HG03039 (cell line): ENCODE data around the gene IGFBP2.
"Not testable (repeated sequence)": the region's sequence is repeated elsewhere in the genome, so short reads cannot be mapped to it uniquely, and the experiment has no call there.

Experiments used
- ATAC-seq: cut with Tn5 transposase; IDR thresholded peaks from one replicate; pipeline ENCODE4 v1.9.1; 2021; ENCODE audit warnings: mild to moderate bottlenecking, moderate library complexity; ENCODE audit not compliant: unreplicated experiment

The IGFBP2 gene, protein sequence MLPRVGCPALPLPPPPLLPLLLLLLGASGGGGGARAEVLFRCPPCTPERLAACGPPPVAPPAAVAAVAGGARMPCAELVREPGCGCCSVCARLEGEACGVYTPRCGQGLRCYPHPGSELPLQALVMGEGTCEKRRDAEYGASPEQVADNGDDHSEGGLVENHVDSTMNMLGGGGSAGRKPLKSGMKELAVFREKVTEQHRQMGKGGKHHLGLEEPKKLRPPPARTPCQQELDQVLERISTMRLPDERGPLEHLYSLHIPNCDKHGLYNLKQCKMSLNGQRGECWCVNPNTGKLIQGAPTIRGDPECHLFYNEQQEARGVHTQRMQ

DNA sequence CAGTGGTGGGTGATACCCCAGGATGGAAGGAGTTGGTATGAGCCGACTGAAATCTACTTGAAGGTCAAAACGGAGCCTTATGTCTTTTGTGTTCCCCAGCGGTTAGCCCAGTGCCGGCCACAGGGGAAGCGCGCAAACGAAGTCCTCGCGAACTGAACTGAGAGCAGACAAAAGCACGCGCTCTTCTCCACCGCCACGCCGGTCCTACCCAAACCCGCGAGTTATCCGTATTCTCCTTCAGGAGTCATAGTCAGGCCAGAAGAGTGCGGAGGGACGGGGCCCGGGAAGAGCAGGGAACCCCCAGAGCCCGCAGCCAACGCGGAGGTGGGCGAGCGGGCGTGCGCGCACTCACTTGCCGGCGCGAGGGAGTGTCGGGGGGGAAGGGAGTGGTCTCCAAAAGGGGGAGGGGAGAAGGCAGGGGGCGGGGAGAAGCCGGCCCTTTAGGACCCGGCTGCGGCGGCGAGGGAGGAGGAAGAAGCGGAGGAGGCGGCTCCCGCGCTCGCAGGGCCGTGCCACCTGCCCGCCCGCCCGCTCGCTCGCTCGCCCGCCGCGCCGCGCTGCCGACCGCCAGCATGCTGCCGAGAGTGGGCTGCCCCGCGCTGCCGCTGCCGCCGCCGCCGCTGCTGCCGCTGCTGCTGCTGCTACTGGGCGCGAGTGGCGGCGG lies at the start of gene IGFBP2:
TSS of gene IGFBP2 (plus strand) at position 469 of the 664 bp plus-strand sequence. CDS start at position 573, 104 bp downstream.
- no peak for ATAC-seq

GRCh38 chr2:216583606-216584005 lies 49.6 kb upstream of the IGFBP2 start:
- no peak for ATAC-seq

DNA sequence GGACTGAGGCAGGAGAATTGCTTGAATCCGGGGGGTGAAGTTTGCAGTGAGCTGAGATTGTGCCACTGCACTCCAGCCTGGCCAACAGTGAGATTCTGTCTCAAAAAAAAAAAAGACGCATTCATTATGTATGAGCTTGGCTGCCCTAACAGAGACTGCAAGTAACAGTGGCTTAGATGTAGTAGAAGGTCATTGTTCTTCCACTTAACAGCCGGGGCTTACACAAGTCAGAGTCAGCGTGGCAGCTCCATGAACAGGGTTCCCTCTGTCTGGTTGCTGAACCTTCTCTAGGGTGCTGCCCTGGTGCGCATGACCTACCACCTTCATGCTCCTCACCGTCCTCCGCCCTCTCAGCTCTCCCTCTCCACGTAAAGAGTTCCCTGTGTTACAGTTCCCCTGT lies 49.1 kb upstream of the IGFBP2 start:
- ATAC-seq: no peak

- ATAC-seq: no peak
These were observed 47.8 kb upstream of the IGFBP2 start for GRCh38 chr2:216585441-216585840.

DNA sequence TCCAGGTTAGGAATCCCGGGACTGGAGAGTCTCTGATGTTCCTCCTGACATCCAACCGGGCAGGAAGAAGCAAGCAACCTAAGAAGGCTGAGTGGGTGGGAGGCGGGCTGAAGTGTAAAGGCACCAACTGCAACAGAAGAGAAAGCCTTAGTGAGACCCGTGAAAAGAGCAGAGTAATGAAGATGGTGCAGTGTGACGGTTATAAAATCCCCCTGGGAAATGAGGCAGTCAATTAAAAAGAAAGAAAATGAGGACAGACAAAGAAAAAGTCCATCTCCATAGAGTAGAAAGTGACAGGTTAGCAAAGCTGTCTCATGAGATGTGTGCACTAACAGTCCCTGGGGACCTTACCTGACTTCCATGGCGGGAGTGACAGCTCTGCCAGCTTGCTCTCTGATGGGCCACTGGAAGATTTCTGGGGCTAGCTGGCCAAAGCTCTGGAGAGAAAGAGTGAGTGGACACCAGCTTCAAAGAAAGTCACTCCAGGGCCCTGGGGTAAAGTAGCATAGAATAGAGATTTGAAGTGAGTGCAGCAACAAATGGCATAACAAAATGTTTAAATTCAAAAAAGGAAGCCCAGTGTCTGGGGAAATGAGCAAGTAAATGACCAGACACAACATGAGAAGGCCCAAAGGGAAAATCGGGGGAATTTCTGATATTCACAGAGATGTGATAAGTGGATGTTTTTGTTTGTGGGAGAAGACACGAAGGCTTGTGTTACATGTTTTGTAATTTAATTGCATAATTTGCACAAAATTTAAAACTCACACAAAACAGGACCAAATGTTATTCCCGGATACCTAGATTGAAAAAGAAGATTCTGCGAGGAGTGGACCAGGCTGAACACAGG lies 44.1 kb upstream of the IGFBP2 start:
- no peak for ATAC-seq

GRCh38 chr2:216589791-216590190 lies 43.4 kb upstream of the IGFBP2 start:
- ATAC-seq: no peak

- no peak for ATAC-seq
These were observed 42.4 kb upstream of the IGFBP2 start for GRCh38 chr2:216590780-216591179.

GRCh38 chr2:216591480-216591879 lies 41.7 kb upstream of the IGFBP2 start:
- ATAC-seq: no peak

- no peak for ATAC-seq
These were observed 39.1 kb upstream of the IGFBP2 start for GRCh38 chr2:216594081-216594480.

DNA sequence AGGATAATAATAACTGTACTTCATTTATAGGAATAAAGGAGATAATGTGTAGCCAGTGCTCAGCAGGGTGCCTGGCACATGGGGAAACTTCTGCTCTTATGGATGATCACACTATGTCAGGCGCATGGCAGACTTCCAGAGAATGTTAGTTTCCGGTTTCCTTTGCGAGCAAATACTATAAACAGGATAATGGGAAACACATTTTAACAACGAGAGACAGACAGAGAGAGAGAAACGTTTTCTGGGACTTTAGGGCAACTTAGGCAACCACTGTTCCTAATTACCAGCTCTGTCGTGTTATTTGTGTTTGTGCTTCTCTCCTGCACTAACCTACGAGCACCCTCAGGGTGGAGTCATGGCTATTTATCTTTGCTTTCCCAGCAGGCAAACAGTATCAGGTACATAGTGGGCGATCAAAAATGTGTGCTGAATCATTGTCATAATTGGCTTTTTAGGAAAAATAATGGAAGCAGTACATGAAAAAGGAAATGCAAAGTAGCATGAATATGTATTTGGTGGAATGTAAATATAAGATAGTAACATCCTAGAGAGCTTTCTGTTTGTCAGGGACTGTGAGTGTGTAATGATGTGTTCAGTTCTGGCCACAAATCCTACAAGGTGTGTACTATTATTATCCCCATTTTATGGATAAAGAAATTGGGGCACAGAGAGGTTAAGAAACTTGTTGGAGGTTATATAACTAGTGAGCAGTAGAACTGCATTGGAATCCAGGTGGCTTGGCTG lies 36.8 kb upstream of the IGFBP2 start:
- ATAC-seq: no peak

GRCh38 chr2:216596980-216597509 lies 36.2 kb upstream of the IGFBP2 start:
- ATAC-seq: no peak

DNA sequence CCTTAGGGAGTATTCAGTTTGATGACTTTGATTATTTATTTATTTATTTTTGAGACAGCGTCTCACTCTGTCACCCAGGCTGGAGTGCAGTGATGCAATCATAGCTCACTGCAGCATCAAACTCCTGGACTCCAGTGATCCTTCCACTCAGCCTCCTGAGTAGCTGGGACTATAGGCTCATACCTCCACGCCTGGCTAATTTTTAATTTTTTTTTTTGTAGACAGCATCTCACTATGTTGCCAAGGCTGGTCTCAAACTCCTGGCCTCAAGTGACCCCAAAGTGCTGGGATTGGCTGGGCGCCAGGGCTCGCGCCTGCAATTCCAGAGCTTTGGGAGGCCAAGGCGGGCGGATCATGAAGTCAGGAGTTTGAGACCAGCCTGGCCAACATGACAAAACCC lies 35.4 kb upstream of the IGFBP2 start:
- ATAC-seq: not testable (repeated sequence)

- ATAC-seq: no peak
These were observed 31.4 kb upstream of the IGFBP2 start for GRCh38 chr2:216601632-216602409.

GRCh38 chr2:216603010-216603883 lies 30.0 kb upstream of the IGFBP2 start:
- no peak for ATAC-seq

DNA sequence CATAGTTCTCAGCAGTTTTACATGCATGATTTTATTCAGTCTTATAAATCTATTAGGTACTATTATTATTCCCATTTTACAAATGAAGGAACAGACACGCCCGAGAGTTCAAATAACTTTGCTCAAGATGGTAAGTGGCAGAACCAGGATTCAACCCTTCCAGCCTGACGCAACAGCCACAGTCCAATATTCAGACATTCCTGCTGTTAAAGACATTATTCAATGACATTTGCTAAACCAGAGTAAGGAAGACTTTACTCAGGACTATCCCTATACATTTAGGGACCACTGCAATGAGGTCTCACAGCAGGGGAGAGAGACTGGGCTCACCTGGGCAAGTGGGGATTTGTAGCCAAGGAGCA lies 29.4 kb upstream of the IGFBP2 start:
- no peak for ATAC-seq

DNA sequence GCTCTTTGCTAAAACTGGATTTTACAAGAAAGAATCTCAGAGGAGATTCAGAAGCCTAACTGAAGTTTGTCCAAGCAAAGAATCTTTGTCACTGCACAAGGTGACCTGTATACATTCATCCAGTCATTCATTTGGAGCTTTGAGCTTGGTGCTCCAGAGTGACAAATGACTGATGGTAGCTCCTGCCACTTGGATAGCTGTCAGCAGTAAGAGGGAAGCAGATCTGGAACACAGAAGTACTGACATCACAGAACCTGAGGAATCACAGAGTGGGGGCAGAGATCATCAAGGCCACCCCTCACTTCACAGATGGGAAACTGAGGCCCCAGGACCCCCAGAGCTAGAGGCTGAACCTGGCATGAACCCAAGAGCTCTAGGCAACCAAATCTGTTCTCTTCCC lies 28.8 kb upstream of the IGFBP2 start:
- ATAC-seq: no peak

GRCh38 chr2:216606551-216607276 lies 26.5 kb upstream of the IGFBP2 start:
- ATAC-seq: peak; percentile 67

GRCh38 chr2:216607277-216607560 lies 26.0 kb upstream of the IGFBP2 start:
- ATAC-seq: no peak

- ATAC-seq: no peak
These were observed 24.7 kb upstream of the IGFBP2 start for GRCh38 chr2:216608525-216608924.
